Panc1 (cell line): ENCODE measurements around the gene IGSF21.

ENCODE experiments used
- TCF7L2 ChIP-seq: IDR thresholded peaks from 2 replicates; pipeline ENCODE4 v1.6.1; 2011; ENCODE audit warnings: mild to moderate bottlenecking, low read depth, low read length, inconsistent platforms
- TF ChIP-seq, protein P1 (sequence below): fragments of 450-650 bp; IDR thresholded peaks from 2 replicates; pipeline ENCODE4 v1.5.1; 2017; ENCODE audit warnings: mild to moderate bottlenecking
- TF ChIP-seq, protein P2 (sequence below), 2 experiments: IDR thresholded peaks; 2 replicates each; pipeline ENCODE4 v1.6.1; 2011 to 2012; ENCODE audit warnings: low read depth in 2 of 2, control low read depth in 1 of 2, low read length in 1 of 2, mild to moderate bottlenecking in 1 of 2, moderate library complexity in 1 of 2; ENCODE audit not compliant: insufficient read depth in 1 of 2

DNA sequence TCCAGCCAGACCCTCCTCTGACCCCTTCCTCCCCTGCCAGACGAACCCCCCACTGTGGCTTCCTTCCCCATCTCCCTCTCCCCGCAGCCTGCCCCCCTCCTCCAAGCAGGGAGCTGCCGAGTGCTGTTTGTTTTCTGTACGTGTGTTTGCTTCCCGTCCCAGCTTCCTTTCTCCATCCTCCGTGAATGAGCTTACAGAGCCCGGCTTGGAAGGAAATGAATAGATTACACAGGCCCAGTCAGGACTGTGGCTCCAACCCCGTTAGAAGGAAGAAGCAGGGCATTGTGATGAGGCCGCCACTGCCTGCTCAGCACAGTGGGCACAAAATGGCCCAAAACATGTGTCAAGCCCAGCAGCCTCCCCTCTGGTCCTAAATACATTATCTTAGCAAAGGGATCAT lies 123.2 kb downstream of the IGSF21 start:
- TF ChIP-seq, protein P1, sequence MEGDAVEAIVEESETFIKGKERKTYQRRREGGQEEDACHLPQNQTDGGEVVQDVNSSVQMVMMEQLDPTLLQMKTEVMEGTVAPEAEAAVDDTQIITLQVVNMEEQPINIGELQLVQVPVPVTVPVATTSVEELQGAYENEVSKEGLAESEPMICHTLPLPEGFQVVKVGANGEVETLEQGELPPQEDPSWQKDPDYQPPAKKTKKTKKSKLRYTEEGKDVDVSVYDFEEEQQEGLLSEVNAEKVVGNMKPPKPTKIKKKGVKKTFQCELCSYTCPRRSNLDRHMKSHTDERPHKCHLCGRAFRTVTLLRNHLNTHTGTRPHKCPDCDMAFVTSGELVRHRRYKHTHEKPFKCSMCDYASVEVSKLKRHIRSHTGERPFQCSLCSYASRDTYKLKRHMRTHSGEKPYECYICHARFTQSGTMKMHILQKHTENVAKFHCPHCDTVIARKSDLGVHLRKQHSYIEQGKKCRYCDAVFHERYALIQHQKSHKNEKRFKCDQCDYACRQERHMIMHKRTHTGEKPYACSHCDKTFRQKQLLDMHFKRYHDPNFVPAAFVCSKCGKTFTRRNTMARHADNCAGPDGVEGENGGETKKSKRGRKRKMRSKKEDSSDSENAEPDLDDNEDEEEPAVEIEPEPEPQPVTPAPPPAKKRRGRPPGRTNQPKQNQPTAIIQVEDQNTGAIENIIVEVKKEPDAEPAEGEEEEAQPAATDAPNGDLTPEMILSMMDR, result no peak
- no peak for TF ChIP-seq TCF7L2
- TF ChIP-seq, protein P2, sequence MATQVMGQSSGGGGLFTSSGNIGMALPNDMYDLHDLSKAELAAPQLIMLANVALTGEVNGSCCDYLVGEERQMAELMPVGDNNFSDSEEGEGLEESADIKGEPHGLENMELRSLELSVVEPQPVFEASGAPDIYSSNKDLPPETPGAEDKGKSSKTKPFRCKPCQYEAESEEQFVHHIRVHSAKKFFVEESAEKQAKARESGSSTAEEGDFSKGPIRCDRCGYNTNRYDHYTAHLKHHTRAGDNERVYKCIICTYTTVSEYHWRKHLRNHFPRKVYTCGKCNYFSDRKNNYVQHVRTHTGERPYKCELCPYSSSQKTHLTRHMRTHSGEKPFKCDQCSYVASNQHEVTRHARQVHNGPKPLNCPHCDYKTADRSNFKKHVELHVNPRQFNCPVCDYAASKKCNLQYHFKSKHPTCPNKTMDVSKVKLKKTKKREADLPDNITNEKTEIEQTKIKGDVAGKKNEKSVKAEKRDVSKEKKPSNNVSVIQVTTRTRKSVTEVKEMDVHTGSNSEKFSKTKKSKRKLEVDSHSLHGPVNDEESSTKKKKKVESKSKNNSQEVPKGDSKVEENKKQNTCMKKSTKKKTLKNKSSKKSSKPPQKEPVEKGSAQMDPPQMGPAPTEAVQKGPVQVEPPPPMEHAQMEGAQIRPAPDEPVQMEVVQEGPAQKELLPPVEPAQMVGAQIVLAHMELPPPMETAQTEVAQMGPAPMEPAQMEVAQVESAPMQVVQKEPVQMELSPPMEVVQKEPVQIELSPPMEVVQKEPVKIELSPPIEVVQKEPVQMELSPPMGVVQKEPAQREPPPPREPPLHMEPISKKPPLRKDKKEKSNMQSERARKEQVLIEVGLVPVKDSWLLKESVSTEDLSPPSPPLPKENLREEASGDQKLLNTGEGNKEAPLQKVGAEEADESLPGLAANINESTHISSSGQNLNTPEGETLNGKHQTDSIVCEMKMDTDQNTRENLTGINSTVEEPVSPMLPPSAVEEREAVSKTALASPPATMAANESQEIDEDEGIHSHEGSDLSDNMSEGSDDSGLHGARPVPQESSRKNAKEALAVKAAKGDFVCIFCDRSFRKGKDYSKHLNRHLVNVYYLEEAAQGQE (IDR thresholded peaks at IDR 0.05; ENCODE audit: insufficient read depth in 1 of 2, low read depth in 2 of 2, low read length in 1 of 2), result no peak
